HG03103 (cell line): Measurements from ENCODE around the gene ZZZ3.
"Not testable (repeated sequence)": the region's sequence is repeated elsewhere in the genome, so short reads cannot be mapped to it uniquely, and the experiment has no call there.

Source experiments
- ATAC-seq: cut with Tn5 transposase; IDR thresholded peaks from one replicate; pipeline ENCODE4 v1.9.1; 2021; ENCODE audit warnings: low read depth; ENCODE audit not compliant: unreplicated experiment

The ZZZ3 gene

GRCh38 chr1:77682460-77683159 is at the start of gene ZZZ3:
Gene ZZZ3, minus strand, starts transcription at chr1:77682658. Its CDS starts 49,304 bp downstream, at chr1:77633354.
- peak; percentile 55 for ATAC-seq

- no peak for ATAC-seq
Observed at GRCh38 chr1:77732090-77732489, 49.6 kb upstream of the ZZZ3 start.

GRCh38 chr1:77725706-77726105 is 43.2 kb upstream of the ZZZ3 start:
- no peak for ATAC-seq

GRCh38 chr1:77718181-77718580 is 35.7 kb upstream of the ZZZ3 start:
- no peak for ATAC-seq

GRCh38 chr1:77716065-77716464 is 33.6 kb upstream of the ZZZ3 start:
- no peak for ATAC-seq

GRCh38 chr1:77709727-77710126 is 27.3 kb upstream of the ZZZ3 start:
- ATAC-seq, result no peak

- no peak for ATAC-seq
Observed at GRCh38 chr1:77706321-77706720, 23.9 kb upstream of the ZZZ3 start.

- no peak for ATAC-seq
Observed at GRCh38 chr1:77704736-77705135, 22.3 kb upstream of the ZZZ3 start.

- ATAC-seq, result not testable (repeated sequence)
Observed at GRCh38 chr1:77699673-77700072, 17.2 kb upstream of the ZZZ3 start.

GRCh38 chr1:77697441-77697840 is 15.0 kb upstream of the ZZZ3 start:
- no peak for ATAC-seq

- no peak for ATAC-seq
Observed at GRCh38 chr1:77688939-77689338, 6.5 kb upstream of the ZZZ3 start.

GRCh38 chr1:77687519-77687906 is 5.1 kb upstream of the ZZZ3 start:
- no peak for ATAC-seq

GRCh38 chr1:77686796-77687518 is 4.5 kb upstream of the ZZZ3 start:
- ATAC-seq, result no peak

- peak; percentile 67 for ATAC-seq
Observed at GRCh38 chr1:77683160-77684148, 996 bp upstream of the ZZZ3 start.

- ATAC-seq, result no peak
Observed at GRCh38 chr1:77680173-77680572, 2.3 kb downstream of the ZZZ3 start.

- no peak for ATAC-seq
Observed at GRCh38 chr1:77678660-77679610, 3.5 kb downstream of the ZZZ3 start.

GRCh38 chr1:77674807-77675206 is 7.7 kb downstream of the ZZZ3 start:
- not testable (repeated sequence) for ATAC-seq

- no peak for ATAC-seq
Observed at GRCh38 chr1:77673716-77674355, 8.6 kb downstream of the ZZZ3 start.

GRCh38 chr1:77673030-77673429 is 9.4 kb downstream of the ZZZ3 start:
- ATAC-seq, result no peak
